ENCODE measurements around the gene SMYD3. TPM values are rescaled to one million over a fixed set of nuclear protein-coding genes. Genes with fewer than 3 reads are reported as not detected.

SMYD3 gene
- total and polyA plus RNA-seq, 9 of the 15 experiments (the other 6 are each of a cell fraction or from before 2014, with no cell fraction given), result 128 to 440 (median 197) TPM

- in situ Hi-C loops (cut with MboI) (no loop called here), intact Hi-C loops (cut with micrococcal nuclease) (no loop called here)
- no peaks in the 10 kb centered on the region for H3K9me3 ChIP-seq (replicated peaks; ENCODE audit: control insufficient read depth, insufficient read depth, low read depth, low read length)
- no peak overlapping the region for H2AFZ ChIP-seq (ENCODE audit: low read depth, low read length)
- ChIA-PET CTCF (ENCODE audit: low intra/inter-chr PET ratio) (no interaction called here), POLR2A (interaction anchor here (0.7 kb wide), 1 partner anchor 10 kb away, joined by 3 read pairs; no protein-coding TSS in a partner anchor)
- FAIRE-seq (no peak), DNase-seq (ENCODE audit: extremely low read depth in 1 of 4, low spot score in 3 of 4) (no peak), ATAC-seq (no peak)
- no TSS peak for BruUV-seq (replicated peaks)
- H3K4me2 ChIP-seq (ENCODE audit: insufficient read depth, low read length), result no peak overlapping the region
- H3K9ac ChIP-seq (ENCODE audit: insufficient read depth in 1 of 2, low read depth in 2 of 2, low read length in 2 of 2), result no peak overlapping the region
- no peak overlapping the region for H3K4me3 ChIP-seq
- peaks cover 6% of the 10 kb centered on the region; the same call in 2 of the 3 replicates for H3K36me3 ChIP-seq (ENCODE audit: control insufficient read depth, insufficient read depth, low read length)
- H3K27ac ChIP-seq (ENCODE audit: extremely low read depth, low read depth, low read length), result no peak overlapping the region
- no peaks in the 10 kb centered on the region for H4K20me1 ChIP-seq (replicated peaks; ENCODE audit: control insufficient read depth, insufficient read depth, low read length)
- H3K4me1 ChIP-seq (replicated peaks in 1 of 2; ENCODE audit: control insufficient read depth in 2 of 2, insufficient read depth in 2 of 2, low read length in 2 of 2), result peaks cover 4 to 53% of the 10 kb centered on the region in 2 experiments; a peak in 4 of 5 replicates
- WGBS (ENCODE audit: insufficient coverage, low coverage, missing lambda C conversion rate), result 39% methylated on average over 1 of the region's 1 CpG
- H3K9me1 ChIP-seq (ENCODE audit: control insufficient read depth, insufficient read depth, low read length), result no peaks in the 10 kb centered on the region
- peaks cover 81% of the 10 kb centered on the region for H3K79me2 ChIP-seq (ENCODE audit: control insufficient read depth, insufficient read depth, low read length)
- no peaks in the 10 kb centered on the region for H3K27me3 ChIP-seq (ENCODE audit: control insufficient read depth in 2 of 2, insufficient read depth in 2 of 2, low read length in 2 of 2)
- no peak for TF ChIP-seq DIDO1 (tag; IDR thresholded peaks at IDR 0.05; ENCODE audit: low read depth)
- no peak for TF ChIP-seq POLR2AphosphoS2 (IDR thresholded peaks at IDR 0.05; ENCODE audit: low read length)
- TF ChIP-seq, protein P1, sequence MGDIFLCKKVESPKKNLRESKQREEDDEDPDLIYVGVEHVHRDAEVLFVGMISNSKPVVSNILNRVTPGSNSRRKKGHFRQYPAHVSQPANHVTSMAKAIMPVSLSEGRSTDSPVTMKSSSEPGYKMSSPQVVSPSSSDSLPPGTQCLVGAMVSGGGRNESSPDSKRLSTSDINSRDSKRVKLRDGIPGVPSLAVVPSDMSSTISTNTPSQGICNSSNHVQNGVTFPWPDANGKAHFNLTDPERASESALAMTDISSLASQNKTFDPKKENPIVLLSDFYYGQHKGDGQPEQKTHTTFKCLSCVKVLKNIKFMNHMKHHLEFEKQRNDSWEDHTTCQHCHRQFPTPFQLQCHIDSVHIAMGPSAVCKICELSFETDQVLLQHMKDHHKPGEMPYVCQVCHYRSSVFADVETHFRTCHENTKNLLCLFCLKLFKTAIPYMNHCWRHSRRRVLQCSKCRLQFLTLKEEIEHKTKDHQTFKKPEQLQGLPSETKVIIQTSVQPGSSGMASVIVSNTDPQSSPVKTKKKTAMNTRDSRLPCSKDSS (IDR thresholded peaks at IDR 0.05; ENCODE audit: low read depth, partially characterized antibody), result no peak
- TF ChIP-seq, protein P2, sequence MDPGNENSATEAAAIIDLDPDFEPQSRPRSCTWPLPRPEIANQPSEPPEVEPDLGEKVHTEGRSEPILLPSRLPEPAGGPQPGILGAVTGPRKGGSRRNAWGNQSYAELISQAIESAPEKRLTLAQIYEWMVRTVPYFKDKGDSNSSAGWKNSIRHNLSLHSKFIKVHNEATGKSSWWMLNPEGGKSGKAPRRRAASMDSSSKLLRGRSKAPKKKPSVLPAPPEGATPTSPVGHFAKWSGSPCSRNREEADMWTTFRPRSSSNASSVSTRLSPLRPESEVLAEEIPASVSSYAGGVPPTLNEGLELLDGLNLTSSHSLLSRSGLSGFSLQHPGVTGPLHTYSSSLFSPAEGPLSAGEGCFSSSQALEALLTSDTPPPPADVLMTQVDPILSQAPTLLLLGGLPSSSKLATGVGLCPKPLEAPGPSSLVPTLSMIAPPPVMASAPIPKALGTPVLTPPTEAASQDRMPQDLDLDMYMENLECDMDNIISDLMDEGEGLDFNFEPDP (CRISPR knock-in tag; IDR thresholded peaks at IDR 0.05), result no peak
- no peak for TF ChIP-seq RERE (CRISPR knock-in tag; IDR thresholded peaks at IDR 0.05; ENCODE audit: borderline replicate concordance)
- no peak for TF ChIP-seq YBX1 (IDR thresholded peaks at IDR 0.05)
- TF ChIP-seq NFYB (IDR thresholded peaks at IDR 0.05; ENCODE audit: extremely low read depth, insufficient read length), result no peak
- no peak for TF ChIP-seq ZBED1 (IDR thresholded peaks at IDR 0.05)
- TF ChIP-seq NCOA6 (IDR thresholded peaks at IDR 0.05), result no peak
- no peak for TF ChIP-seq ZNF717 (CRISPR knock-in tag; IDR thresholded peaks at IDR 0.05)
- TF ChIP-seq KDM2B (CRISPR knock-in tag; IDR thresholded peaks at IDR 0.05), result no peak
- no peak for TF ChIP-seq ZNF695 (CRISPR knock-in tag; IDR thresholded peaks at IDR 0.05)
- no peak for TF ChIP-seq BRCA1 (IDR thresholded peaks at IDR 0.05)
- TF ChIP-seq BRCA1 (CRISPR knock-in tag; IDR thresholded peaks at IDR 0.05), result no peak
- no peak for TF ChIP-seq ZNF12 (CRISPR knock-in tag; IDR thresholded peaks at IDR 0.05)
These were observed 327.7 kb downstream of the SMYD3 start for GRCh38 chr1:246179401-246179800.

Measured in K562 (cell line).